Measurements from ENCODE around the gene TFAP2E.

The TFAP2E gene

GRCh38 chr1:35592991-35593769 lies 20.1 kb downstream of the TFAP2E start:
- CTCF ChIA-PET: interaction anchor here (0.6 kb wide), 1 partner anchor 30 kb away, joined by 3 read pairs; no protein-coding TSS in a partner anchor
- H3K27ac ChIP-seq: no peak overlapping the region
- POLR2A ChIA-PET (ENCODE audit: low non-redundant PET): interaction anchor here (0.7 kb wide), 1 partner anchor 20 kb away, joined by 3 read pairs; no protein-coding TSS in a partner anchor
- DNase-seq (ENCODE audit: low spot score): no peak
- no peak for TF ChIP-seq CTCF (conservative IDR thresholded peaks at IDR 0.05; ENCODE audit: low read depth)

DNA sequence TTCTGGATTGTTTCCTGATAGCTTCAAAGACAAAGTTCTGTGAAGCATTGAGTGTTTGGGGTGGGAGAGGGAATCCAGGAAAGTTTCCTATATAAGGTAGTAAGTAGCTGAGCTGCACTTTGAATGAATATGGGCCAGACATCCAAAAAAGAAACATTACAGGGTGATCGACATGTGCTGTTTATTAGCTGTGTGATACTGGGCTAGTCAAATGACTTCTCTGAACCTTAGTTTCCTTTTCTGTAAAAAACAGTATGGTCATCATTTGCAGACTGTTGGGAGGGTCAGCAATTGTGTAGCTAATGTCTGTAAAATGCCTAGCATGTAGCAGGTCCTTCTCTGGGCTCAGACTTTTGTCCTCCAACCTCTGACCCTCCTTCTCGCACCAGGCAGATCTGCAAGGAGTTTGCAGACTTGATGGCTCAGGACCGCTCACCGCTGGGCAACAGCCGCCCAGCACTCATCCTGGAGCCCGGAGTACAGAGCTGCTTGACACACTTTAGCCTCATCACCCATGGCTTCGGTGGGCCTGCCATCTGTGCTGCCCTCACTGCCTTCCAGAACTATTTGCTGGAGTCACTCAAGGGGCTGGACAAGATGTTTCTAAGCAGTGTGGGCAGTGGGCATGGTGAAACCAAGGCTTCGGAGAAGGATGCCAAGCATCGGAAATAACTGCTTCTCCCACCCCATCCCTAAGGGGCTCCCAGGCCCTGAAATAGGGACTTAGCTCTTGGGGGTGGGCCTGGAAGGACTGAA lies 21.1 kb downstream of the TFAP2E start:
- no peak overlapping the region for H3K27ac ChIP-seq
- no peak for TF ChIP-seq CTCF (conservative IDR thresholded peaks at IDR 0.05; ENCODE audit: low read depth)
- DNase-seq (ENCODE audit: low spot score): no peak
- ChIA-PET POLR2A (ENCODE audit: low non-redundant PET) (no interaction called here), CTCF (interaction anchor here (0.6 kb wide), 1 partner anchor 29 kb away, joined by 3 read pairs; no protein-coding TSS in a partner anchor)

DNA sequence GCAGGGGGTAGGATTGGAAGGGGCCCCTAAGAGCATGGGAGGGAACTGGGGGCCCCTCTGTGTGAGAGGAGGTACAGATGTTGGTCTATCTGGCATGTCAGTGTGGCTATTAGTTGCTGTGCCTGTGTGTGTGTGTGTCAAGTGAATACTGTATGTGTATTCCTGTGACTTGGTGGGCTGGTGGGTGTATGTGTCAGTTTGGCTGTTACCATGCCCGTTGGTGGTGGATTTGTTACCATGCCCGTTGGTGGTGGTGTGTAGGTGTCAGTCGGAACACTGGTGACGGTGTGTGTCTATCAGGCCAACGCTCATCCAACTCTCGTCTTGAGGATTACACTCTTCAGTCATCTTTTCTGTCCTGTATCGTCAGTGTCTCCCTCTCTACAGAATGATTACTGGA lies 22.6 kb downstream of the TFAP2E start:
- no peak for DNase-seq (ENCODE audit: low spot score)
- no peak overlapping the region for H3K27ac ChIP-seq
- CTCF ChIA-PET: no interaction called here
- POLR2A ChIA-PET (ENCODE audit: low non-redundant PET): no interaction called here
- TF ChIP-seq CTCF (conservative IDR thresholded peaks at IDR 0.05; ENCODE audit: low read depth): no peak

- TF ChIP-seq CTCF (conservative IDR thresholded peaks at IDR 0.05; ENCODE audit: low read depth): no peak
- DNase-seq (ENCODE audit: low spot score): no peak
- ChIA-PET CTCF (no interaction called here), POLR2A (ENCODE audit: low non-redundant PET) (no interaction called here)
- H3K27ac ChIP-seq: no peak overlapping the region
These were observed 24.8 kb downstream of the TFAP2E start for GRCh38 chr1:35597870-35598269.

DNA sequence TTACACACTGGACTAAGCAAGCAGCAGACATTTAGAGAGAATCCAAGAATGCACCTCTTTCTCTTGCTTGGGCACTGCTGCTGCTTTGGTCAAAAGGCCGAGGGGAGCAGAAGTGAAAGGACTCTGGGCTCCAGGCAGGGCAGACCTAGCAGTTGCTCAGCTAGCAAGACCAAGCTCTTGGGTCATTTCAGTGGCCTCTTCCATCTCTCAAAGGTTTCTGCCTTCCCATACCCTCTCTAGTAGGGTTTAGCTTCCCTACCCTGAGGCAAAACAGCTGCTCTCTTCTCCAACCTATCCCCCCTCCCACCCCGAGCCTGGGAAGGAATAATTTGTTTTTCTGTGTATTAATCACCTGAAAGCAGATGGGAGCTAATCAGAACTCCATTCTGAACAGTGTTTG lies 25.8 kb downstream of the TFAP2E start:
- TF ChIP-seq CTCF (conservative IDR thresholded peaks at IDR 0.05; ENCODE audit: low read depth): no peak
- no peak overlapping the region for H3K27ac ChIP-seq
- ChIA-PET CTCF (interaction anchor here (1.1 to 1.5 kb wide), 2 partner anchors 116 to 128 kb away, joined by 3 to 4 read pairs; no protein-coding TSS in a partner anchor), POLR2A (ENCODE audit: low non-redundant PET) (no interaction called here)
- no peak for DNase-seq (ENCODE audit: low spot score)

GRCh38 chr1:35599411-35599810 lies 26.3 kb downstream of the TFAP2E start:
- DNase-seq (ENCODE audit: low spot score): no peak
- no peak overlapping the region for H3K27ac ChIP-seq
- POLR2A ChIA-PET (ENCODE audit: low non-redundant PET): no interaction called here
- CTCF ChIA-PET: interaction anchor here (1.1 to 1.5 kb wide), 2 partner anchors 116 to 128 kb away, joined by 3 to 4 read pairs; no protein-coding TSS in a partner anchor
- no peak for TF ChIP-seq CTCF (conservative IDR thresholded peaks at IDR 0.05; ENCODE audit: low read depth)
